Neural crest cell (in vitro differentiated cells): ENCODE data around the gene CHRM2. TPM values are rescaled to one million over a fixed set of nuclear protein-coding genes. Genes with fewer than 3 reads are reported as not detected.

Experiments used
- DNase-seq: peaks from one replicate; pipeline ENCODE4 v3.0.0; 2021; ENCODE audit warnings: low read depth, mixed read lengths, low spot score
- H3K27ac Mint-ChIP-seq: one replicate; pipeline ENCODE4 v1.8.0; 2021; ENCODE audit warnings: mild to moderate bottlenecking, mixed read lengths; ENCODE audit not compliant: unreplicated experiment
- H3K27me3 Mint-ChIP-seq: 2 replicates; pipeline ENCODE4 v1.8.0; 2021; ENCODE audit warnings: low read depth, mild to moderate bottlenecking, mixed read lengths
- H3K36me3 Mint-ChIP-seq: 2 replicates; pipeline ENCODE4 v1.8.0; 2021; ENCODE audit warnings: low read depth, mild to moderate bottlenecking, mixed read lengths
- H3K4me1 Mint-ChIP-seq: 2 replicates; pipeline ENCODE4 v1.8.0; 2021; ENCODE audit warnings: mixed read lengths
- H3K4me3 Mint-ChIP-seq: one replicate; pipeline ENCODE4 v1.8.0; 2021; ENCODE audit warnings: mild to moderate bottlenecking, mixed read lengths
- H3K9me3 Mint-ChIP-seq: 2 replicates; pipeline ENCODE4 v1.8.0; 2021; ENCODE audit warnings: mixed read lengths
- CTCF ChIP-seq: fragments of 200-600 bp; sonication (generic); conservative IDR thresholded peaks from 2 replicates; pipeline ENCODE4 v1.5.0; 2021; ENCODE audit warnings: antibody characterized with exemption, mild to moderate bottlenecking
- total RNA-seq: library from RNA; stranded (reverse); gene quantifications from 2 replicates; pipeline ENCODE4 v1.2.1, GENCODE V29; 2021

The CHRM2 gene
- total RNA-seq, 1 donor from 2014 or later: 0.14 TPM

GRCh38 chr7:137017221-137017620 is 148.8 kb downstream of the CHRM2 start:
- no peak overlapping the region for H3K27ac Mint-ChIP-seq
- H3K9me3 Mint-ChIP-seq: no peaks in the 10 kb centered on the region
- no peak for DNase-seq
- no peaks in the 10 kb centered on the region for H3K36me3 Mint-ChIP-seq
- H3K4me1 Mint-ChIP-seq: peaks cover 32% of the 10 kb centered on the region
- H3K4me3 Mint-ChIP-seq: no peak overlapping the region
- no peak for TF ChIP-seq CTCF
- H3K27me3 Mint-ChIP-seq: no peaks in the 10 kb centered on the region

- TF ChIP-seq CTCF: no peak
- Mint-ChIP-seq H3K4me1 (peaks cover 32% of the 10 kb centered on the region), H3K27me3 (no peaks in the 10 kb centered on the region), H3K9me3 (no peaks in the 10 kb centered on the region), H3K4me3 (peak overlapping the region; percentile 42), H3K36me3 (no peaks in the 10 kb centered on the region), H3K27ac (peak overlapping the region; percentile 5)
- DNase-seq: no peak
These were observed 150.0 kb downstream of the CHRM2 start for GRCh38 chr7:137018468-137018867.

GRCh38 chr7:137020351-137020750 is 151.9 kb downstream of the CHRM2 start:
- H3K4me1 Mint-ChIP-seq: peaks cover 32% of the 10 kb centered on the region
- no peaks in the 10 kb centered on the region for H3K36me3 Mint-ChIP-seq
- no peak for DNase-seq
- no peak overlapping the region for H3K4me3 Mint-ChIP-seq
- no peak overlapping the region for H3K27ac Mint-ChIP-seq
- no peak for TF ChIP-seq CTCF
- no peaks in the 10 kb centered on the region for H3K9me3 Mint-ChIP-seq
- H3K27me3 Mint-ChIP-seq: no peaks in the 10 kb centered on the region

GRCh38 chr7:137025469-137026175 is 157.2 kb downstream of the CHRM2 start:
- Mint-ChIP-seq H3K27me3 (no peaks in the 10 kb centered on the region), H3K27ac (no peak overlapping the region), H3K36me3 (no peaks in the 10 kb centered on the region), H3K9me3 (peaks cover 6% of the 10 kb centered on the region), H3K4me3 (no peak overlapping the region), H3K4me1 (no peaks in the 10 kb centered on the region)
- DNase-seq: no peak
- TF ChIP-seq CTCF: no peak

- Mint-ChIP-seq H3K9me3 (peaks cover 6% of the 10 kb centered on the region), H3K27ac (no peak overlapping the region), H3K4me1 (no peaks in the 10 kb centered on the region), H3K4me3 (no peak overlapping the region), H3K36me3 (no peaks in the 10 kb centered on the region), H3K27me3 (no peaks in the 10 kb centered on the region)
- no peak for TF ChIP-seq CTCF
- no peak for DNase-seq
These were observed 157.7 kb downstream of the CHRM2 start for GRCh38 chr7:137026176-137026500.
